ENCODE results near the gene EXD3.

EXD3 gene

DNA sequence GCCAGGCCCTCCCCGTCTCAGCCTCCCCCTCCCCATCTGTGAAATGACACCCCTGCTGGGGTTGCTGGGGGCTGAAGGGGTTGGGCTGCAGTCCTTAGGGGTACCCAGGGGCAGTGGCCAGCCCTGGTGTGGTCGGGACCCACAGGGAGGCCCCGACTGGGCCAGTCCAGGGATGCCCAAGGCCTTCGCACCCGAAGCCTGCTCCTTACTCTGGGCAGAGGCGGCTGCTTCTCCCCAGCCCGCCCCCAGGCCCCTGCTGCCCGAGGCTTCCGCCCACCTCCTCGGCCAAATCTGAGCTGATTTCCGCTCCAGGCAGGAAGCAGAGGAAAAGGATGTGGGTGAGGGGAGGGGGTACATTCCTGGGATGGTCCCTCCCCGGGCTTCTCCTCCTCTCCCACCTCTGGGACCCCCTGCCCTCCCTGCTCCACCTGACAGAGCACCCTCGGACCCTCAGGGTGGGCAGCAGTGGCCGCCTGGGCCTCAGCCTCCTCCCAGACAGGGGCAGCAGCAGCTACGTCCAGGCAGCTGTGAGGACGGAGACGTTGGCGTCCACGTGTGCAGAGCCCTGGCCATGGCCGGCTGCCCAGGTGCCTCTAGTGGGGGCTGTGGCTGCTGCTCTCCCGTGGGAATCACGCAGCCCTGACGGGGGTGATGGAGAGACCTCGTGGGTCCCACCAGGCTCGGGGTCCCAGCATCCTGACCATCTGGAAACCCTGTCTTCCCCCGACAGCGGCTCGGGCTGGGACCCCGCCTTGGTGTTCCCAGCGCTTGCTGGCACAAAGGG, 116.7 kb downstream of the EXD3 start:
- DNase-seq (ENCODE audit: low read depth) = no peak

- no peak for DNase-seq (ENCODE audit: low read depth)
Observed at GRCh38 chr9:137305798-137306065, 117.2 kb downstream of the EXD3 start.

DNA sequence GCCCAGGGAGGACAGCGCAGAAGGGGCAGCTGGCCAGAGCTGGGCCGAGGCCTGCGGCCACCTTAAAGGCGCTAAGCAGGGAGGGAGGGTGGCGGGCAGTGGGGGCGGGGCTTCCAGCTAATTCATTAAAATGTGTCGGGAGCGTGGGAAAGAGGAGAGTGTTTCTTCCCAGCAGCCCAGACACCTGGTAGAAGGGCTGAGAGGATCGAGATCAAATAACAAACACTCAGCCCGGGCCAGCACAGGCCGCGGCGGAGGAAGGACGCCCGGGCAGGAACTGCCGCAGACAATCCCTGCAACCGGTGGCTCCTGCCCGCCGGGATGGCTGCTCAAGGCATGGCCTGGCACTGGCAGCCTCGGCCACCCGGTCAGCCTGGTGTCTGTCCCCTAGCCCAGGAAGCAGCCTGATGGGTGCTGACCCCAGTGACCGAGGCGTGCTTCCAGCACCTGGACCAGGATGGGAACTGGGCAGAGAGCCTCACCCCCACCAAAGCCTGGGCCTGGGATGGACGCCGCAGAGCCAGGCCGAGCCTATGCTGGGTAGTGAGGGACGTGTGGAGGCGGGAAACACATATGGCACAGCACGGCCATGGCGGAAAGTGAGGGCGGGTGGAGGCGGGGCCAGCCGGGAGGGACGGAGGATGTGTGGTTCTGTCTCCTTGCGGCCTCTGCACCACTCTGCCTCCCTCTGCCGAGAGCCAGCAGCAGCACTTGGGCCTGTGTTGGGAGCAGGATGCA, 117.7 kb downstream of the EXD3 start:
- peak; percentile 26 for DNase-seq (ENCODE audit: low read depth)

DNA sequence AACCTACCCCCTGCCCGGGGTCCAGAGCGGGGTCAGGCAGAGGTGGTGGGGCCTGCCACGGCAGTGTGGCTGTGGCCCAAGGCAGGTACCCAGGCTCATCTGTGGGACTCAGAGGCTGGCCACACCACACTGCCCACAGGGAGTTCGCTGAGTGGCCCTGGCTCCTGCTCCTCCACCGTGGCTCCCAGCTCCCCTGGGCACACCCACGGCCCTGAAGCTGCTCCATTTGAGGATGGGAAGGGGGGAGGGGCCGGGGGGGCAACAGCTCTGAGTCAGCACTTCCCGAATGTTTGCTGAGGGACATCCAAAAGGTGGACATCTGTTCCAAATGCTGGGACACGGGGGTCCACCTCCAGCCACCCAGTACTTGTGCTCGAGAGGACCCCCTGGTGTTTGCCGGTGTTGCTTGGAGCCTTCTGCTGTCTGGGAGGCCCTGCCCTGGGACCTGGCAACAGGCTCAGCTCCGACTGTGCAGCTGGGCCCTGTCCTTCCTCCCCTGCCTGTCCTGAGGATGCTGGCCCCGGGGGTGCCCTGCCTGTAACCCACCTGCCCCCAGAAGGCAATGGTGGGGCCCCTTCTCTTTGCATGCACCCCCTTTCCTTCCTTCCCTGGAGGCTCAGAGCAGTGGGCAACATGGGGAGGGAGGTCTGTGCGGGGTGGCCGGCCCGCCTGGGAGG, 118.4 kb downstream of the EXD3 start:
- DNase-seq (ENCODE audit: low read depth) = no peak

DNA sequence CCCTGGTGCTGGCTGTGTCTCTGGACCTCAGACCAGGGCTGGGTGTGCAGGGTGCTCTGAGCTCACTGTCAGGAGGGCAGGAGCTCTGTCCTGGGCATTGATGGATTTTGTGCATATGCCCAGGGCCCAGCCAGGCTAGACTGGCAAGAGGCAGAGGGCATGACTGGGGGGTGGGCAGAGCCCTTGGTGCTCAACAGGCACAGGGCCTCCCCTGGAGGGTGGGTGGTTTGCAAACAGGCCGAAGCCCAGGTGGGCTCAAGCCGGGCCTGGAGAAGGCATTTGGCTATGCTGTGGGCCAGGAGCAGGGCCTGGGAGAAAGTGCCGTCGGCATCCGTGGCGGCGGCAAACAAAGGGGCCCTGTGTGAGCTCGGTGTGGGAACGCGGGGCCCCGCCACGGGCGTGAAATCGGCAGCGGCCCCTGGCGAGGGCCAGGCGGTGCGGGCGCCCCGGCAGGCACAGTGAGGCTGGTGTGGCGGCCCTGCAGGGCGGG, 119.0 kb downstream of the EXD3 start:
- no peak for DNase-seq (ENCODE audit: low read depth)

GRCh38 chr9:137303151-137303892, 119.6 kb downstream of the EXD3 start:
- DNase-seq (ENCODE audit: low read depth) = no peak

DNA sequence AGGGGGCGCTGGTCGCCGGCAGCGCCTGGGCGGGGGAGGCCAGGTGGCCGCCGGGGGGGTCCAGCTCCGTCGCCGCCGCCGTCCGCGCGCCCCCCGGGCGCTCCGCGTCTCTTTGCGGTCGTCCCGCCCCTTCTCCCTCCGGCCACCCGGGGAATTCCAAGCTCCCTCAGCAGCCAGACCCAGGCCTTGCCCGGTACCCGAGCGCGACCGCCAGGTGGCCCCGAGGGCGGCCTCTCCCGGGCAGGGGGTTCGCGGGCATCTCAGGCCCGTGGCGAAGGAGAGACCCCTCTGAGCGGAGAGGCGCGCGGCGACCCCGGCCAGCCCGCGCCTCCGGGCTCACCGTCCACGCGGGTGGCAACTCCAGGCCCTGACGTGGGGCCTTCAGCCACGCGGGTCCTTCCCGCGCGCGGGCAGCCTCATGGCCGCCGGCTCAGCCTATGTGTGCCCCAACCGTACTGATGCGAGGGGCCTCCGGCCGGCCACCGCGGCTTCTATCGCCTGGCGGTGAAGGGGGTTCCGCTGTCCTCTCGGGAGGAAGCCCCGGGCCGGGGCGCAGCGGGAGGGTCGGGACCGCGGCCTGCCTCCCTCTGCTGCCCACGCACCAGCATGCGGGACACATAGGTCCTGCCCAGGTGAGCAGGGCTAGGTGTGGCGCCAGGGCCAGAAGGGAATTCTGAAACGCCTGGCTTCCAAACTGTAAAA, 120.4 kb downstream of the EXD3 start:
- no peak for DNase-seq (ENCODE audit: low read depth)

DNA sequence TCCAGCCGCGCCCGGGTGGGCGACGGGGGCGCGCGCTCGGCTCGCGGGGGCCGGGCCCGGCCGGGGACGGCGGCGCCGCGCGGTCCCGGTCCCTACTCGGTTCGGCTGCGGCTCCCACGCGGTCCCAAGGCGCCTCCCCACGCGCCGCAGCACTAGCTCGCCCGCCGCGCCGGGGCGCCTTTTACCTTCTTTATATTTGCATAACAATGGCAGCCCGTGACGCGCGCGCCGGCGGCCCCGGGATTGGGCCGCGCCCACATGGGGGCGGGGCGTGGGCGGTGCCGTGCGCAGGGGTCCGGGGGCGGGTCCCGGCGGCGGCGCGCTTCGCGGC, 120.9 kb downstream of the EXD3 start, which contains the start of gene NRARP:
Gene NRARP (minus strand): TSS at position 154 of the 331 bp plus-strand sequence. CDS start 343 bp downstream, outside the sequence.
- DNase-seq (ENCODE audit: low read depth) = peak; percentile 87

GRCh38 chr9:137301081-137301947, 121.6 kb downstream of the EXD3 start:
- DNase-seq (ENCODE audit: low read depth) = no peak

GRCh38 chr9:137300567-137301080, 122.3 kb downstream of the EXD3 start:
- no peak for DNase-seq (ENCODE audit: low read depth)

GRCh38 chr9:137299938-137300337, 123.0 kb downstream of the EXD3 start:
- DNase-seq (ENCODE audit: low read depth) = no peak

DNA sequence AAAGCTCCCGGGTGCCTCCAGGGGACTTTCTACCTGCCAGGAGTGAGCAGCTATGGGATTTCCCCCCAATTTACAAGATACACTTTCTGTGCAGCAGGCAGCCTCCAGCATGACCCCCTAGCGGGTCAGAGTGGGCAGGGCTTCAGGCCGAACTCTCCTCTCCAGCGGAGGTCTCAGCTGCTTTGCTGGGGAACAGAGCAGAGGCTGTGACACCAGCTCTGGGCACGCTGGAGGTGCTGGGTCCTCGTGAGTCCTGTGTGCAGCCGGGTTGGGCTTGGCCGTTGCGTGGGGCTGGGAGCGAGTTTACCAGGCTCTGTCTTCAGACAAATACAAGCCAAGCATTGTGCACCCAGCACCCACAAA, 123.8 kb downstream of the EXD3 start:
- no peak for DNase-seq (ENCODE audit: low read depth)

DNA sequence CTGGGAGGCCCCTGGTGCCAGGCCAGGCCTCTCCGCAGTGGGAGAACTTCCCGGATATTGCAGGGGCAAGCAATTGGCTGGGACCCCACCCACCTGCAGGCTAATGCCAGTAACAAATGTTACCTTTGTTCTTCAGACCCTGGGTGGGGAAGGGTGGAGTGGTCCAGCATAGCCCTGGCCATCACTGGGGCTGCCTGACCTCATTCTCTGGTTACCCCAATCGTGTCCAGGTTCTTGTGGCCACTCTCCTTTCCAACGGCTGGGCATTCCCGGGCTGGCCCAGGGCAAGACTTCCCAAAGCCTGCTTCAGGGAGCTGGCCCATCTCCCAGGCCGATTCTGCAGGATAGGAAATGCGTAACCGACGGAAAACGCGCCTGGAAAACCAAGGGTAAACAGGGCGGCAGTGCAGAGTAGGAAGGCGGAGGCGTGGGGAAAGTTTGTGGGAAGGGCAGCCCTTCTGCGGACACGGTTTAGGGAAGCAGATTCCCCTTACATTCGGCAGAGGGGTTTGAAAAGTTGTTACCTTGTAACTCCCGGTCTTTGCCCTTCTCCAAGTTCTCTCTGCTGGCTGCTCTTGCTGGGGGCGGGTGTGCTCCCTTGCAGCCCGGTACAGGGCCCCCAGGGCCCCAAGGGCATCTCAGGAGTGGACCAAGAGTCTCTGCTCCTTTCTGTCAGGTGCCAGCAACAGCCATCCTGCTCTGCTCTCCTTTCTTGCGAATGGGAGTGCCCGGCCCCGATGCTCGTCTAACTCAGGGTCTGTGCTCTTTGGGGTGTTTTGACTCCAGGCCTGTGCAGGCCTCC, 124.4 kb downstream of the EXD3 start:
- DNase-seq (ENCODE audit: low read depth) = no peak

DNA sequence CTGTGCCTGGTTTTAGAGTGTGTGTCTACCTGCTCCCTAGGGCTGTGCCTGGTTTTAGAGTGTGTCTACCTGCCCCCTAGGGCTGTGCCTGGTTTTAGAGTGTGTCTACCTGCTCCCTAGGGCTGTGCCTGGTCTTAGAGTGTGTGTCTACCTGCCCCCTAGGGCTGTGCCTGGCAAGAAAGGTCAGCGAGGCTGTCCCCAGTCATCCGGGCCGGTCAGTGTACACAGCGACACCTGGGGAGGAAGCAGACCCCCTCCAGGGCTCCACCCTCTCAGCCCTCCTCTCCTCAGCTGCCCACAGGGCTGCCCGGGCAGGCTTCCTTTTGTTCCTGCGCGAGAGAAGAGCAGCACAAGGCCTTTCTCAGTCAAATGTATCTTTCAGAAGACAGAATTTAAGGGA, 125.0 kb downstream of the EXD3 start:
- DNase-seq (ENCODE audit: low read depth) = no peak

DNA sequence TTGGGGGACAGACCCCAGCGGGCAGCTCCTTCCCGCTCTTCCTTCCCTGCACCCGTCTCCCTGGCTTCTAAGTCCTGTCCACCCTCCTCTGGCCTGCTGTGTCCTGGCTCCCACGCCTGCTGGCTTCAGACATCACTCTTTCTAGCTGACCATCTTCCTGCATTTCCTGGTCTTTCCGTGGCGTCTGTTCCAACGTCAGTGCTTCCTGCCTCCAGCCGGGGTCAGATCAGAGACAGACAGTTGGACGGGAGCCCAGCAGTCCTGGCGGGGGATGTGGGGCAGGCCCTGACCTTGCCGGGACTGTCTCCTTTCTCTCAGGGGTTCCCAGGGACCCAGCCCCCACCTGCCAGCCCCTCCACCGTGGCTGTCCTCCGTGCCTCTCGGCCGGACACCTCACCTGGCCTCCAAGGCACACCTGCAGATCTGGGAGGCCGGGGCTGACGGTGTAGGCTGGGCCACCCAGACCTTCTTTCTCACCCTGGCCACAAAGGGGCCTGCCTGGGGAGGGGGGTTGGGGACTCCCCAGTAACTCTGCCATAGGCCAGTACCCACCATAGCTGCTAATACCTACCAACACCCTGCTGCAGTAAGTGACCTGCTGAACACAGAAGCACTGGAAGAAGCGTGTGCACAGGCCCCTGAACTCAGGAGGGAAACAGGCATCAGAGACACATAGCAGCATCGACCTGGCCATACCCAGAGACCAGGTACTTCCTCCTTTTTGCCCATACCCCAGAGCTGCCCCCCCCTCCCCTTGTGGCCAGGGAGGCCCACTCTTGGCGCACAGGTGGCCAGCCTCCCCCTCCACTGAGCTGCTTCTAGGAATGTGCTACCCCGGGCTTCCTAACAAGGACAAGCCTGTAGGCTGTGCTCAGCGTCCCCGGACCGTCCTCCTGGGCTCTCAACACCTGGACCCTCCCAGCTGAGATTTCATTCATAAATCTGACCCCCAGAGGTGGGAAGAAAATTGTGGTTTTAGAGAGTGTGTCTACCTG, 126.0 kb downstream of the EXD3 start:
- DNase-seq (ENCODE audit: low read depth) = no peak

GRCh38 chr9:137295849-137296669, 126.9 kb downstream of the EXD3 start:
- no peak for DNase-seq (ENCODE audit: low read depth)

DNA sequence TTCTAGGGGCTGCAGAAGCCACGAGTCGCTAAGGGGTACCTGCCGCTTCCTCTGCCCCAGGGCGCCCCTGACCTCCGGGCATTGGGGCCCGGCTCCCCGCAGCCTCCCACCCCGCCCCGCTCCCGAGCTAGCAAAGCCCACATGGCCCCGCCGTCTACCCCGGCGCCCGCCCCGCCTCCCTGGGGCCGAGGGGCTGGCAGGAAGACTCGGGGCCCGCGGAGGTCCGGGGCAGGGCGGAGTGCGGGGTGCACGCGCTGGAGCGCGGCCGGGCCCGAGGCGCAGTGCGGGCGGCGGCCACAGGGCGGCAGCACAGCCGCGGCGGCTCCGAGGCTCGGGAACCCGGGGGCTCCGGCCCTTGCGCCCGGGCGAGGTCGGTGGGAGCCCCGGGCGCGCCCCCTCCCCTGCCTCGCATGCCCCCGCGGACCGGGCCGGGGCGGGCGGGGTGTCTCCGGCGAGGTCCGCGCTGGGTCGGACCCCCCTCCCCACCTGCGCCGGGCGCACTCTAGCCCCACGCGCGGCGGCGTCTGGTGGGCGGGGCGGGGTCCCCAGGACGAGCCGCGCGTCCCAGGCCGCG, 127.6 kb downstream of the EXD3 start:
- DNase-seq (ENCODE audit: low read depth) = no peak

Data from T follicular helper cell (primary cell).